H1 (cell line): ENCODE measurements around the gene E2F3. TPM values are rescaled to one million over a fixed set of nuclear protein-coding genes. Genes with fewer than 3 reads are reported as not detected.

Experiments used
- CHD7 ChIP-seq: fragments of 300-600 bp; sonication (generic); IDR thresholded peaks from 2 replicates; pipeline ENCODE4 v1.7.1; 2012; ENCODE audit warnings: low read length, moderate library complexity, mild to moderate bottlenecking, inconsistent platforms; ENCODE audit not compliant: insufficient replicate concordance
- NRF1 ChIP-seq: IDR thresholded peaks from 2 replicates; pipeline ENCODE4 v1.6.1; 2011; ENCODE audit warnings: mild to moderate bottlenecking, low read depth, low read length, improper control_type of control experiment
- POLR2A ChIP-seq, 2 experiments: IDR thresholded peaks; 1 replicate in 1 of 2; 2 replicates in 1 of 2; pipeline ENCODE4 v1.6.1; 2011; ENCODE audit warnings: low read depth in 2 of 2, low read length in 2 of 2, mild to moderate bottlenecking in 2 of 2; ENCODE audit errors: control extremely low read depth in 1 of 2
- polyA plus RNA-seq, 7 experiments: library from polyadenylated mRNA; depleted of rRNA in 3 of 7; stranded (reverse) in 5 of 7; unstranded in 2 of 7; fragments of >200 nt in 5 of 7; fragments of 200-250 nt in 2 of 7; gene quantifications; 1 replicate in 5 of 7; 2 replicates in 1 of 7; 4 replicates in 1 of 7; pipeline versions ENCODE4 v1.2.1 to v1.2.3, GENCODE V29; 2011 to 2013; ENCODE audit warnings: missing spikeins in 2 of 7, mixed read lengths in 2 of 7
- total RNA-seq: library from RNA; stranded (reverse); fragmentation: NEBNext Ultra II Directional; extraction: Animal tissue kit (Norgen Biotek cat#: 25700); gene quantifications from 2 replicates; pipeline ENCODE4 v1.2.1, GENCODE V29; 2021

E2F3 gene
- total and polyA plus RNA-seq, 2 of the 8 experiments (the other 6 are each of a cell fraction or from before 2014, with no cell fraction given): 14.9 to 42.2 TPM

DNA sequence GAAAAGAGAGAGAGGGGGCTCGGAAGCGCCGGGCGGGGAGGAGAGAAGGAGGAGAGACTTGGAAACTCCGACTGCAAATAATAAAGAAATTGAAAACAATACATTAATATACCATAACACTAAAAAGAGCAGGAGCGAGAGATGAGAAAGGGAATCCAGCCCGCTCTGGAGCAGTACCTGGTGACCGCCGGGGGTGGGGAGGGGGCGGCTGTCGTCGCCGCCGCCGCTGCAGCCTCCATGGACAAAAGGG lies 338 bp downstream of the E2F3 start (continued):
- TF ChIP-seq NRF1 (no peak), CHD7 (no peak), POLR2A (IDR thresholded peaks at IDR 0.05; ENCODE audit: control extremely low read depth in 1 of 2, low read depth in 2 of 2, low read length in 2 of 2) (peak in 1 of 2 experiments; percentile 60; a peak in 1 of 3 replicates)
- TF ChIP-seq, all 59 proteins: peak for 4
